ENCODE data around the gene TTLL7.

TTLL7 gene

DNA sequence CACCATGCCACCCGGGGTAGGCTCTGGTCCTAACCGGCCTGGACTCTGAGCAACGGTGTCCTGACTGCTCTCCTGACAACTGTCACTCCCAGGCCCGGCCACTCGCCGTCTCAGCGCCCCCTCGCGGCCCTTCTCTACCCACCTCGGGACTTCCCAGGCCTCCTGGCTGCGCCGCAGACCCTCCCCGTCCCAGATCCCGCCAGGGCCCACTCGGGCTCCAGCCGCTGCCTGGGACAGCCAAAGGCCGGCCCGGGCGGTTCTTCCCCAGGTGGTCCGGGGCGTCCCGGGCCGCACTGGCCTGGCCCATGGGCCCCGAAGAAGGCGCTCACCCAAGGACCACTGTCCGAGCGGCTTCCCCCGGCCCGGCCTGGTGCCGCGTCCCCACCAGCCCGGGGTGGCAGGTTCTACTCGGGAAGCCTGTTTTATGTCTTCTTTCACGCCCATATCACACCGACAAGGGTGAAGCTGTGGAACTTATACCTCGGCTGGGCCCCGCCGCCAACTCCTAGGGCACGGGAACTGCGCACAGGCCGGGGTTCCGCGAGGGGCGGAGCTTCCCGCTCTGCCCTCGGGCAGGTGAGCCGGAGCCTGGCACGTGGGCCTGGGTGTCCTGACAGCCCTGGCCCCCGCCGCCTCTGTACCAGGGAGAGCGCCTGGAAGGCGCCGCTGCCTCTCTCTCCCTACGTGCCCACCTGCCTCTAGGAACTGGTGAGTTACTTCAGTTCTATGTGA is 138.3 kb downstream of the TTLL7 start:
- peak; percentile 12 for DNase-seq

DNA sequence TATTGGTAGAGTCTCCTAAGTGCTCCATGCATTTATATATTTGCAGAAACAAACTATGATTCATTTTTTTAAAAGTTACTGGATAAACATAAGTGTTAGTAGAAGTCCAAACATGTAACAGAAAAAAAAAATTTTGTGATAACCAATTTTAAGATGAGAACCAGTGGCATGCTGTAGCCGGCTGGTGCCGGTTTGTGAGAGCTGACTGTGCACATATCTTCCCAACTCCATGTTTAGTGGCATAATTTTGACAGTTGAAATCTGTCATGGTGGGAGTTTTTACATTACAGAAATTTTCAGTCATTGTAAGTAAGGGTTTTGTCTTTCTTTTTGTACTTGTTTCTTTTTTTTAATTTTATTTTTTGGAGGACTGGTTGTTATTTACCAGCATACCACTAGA is 141.2 kb downstream of the TTLL7 start:
- no peak for DNase-seq

DNA sequence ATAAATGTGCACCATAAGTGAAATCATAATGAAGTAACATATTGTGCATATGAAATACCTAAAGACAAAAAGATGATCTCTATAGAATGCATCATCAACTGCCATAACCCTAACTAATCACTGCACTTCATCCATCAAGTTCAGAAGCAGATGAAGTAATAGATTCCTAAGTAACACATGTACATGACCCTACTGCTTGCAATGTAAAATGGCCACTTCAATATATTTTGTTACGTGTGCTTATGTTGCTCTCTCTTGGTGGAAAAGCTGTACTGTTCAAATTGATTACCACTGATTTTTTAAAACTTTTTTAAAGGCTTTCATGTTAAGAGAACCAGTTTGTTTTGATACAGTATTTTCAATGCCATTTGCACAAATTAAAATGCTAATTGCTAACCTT is 141.8 kb downstream of the TTLL7 start:
- DNase-seq: peak; percentile 50

DNA sequence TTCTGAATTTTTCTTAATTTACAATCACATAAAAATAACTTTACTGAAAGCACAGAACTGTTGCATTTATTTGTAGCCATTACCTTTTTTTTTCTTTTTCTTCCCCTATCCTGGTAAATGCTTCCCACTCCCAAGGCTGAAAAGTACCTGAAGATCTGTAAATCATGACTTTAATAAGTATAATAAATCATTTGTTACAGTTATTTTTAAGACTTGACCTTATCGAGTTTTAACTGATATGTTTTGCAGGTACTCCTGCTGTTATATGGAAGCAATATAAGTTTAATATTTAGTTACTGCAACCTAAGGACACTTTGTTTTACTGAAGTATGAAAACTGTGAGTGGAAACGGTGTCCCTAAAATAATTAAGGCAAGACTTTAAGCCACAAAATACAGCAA is 142.6 kb downstream of the TTLL7 start:
- DNase-seq: no peak

DNA sequence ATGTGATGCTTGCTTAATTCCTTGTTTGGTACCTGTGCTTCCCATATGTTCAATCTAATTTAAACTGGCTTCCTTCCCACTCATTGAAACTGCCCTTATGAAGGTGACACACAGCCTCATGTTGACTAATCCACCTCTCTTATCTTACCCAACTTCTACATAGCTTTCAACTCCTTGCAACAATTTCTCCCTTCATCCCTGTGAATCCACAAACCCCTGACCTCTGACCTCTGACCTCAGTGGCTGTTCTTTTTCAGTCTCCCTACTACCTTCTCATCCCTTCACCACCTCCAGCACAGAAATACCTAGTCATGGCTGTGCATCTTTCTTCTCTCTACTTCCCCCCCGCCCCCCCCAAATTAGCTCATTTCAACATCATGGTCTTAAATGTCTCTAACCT is 144.5 kb downstream of the TTLL7 start:
- DNase-seq: no peak

DNA sequence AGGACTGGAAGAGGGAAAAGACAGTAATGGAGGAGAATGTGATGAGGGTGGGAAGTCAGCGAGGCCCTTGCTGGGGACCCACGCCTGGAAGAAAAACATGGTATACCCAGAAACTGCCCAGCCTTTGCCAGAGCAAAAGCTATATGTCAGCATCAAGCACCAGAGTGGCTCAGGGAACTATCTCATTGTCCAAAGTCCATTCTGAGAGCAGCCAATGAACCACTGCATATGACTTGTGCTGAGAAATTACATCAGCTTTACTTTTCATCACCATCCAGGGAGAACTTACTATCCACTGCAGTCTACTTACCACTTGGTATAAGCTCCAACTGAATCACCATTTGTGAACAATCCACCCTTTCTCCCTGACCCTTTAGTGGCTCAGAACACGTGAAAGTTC is 148.1 kb downstream of the TTLL7 start:
- DNase-seq: no peak

DNA sequence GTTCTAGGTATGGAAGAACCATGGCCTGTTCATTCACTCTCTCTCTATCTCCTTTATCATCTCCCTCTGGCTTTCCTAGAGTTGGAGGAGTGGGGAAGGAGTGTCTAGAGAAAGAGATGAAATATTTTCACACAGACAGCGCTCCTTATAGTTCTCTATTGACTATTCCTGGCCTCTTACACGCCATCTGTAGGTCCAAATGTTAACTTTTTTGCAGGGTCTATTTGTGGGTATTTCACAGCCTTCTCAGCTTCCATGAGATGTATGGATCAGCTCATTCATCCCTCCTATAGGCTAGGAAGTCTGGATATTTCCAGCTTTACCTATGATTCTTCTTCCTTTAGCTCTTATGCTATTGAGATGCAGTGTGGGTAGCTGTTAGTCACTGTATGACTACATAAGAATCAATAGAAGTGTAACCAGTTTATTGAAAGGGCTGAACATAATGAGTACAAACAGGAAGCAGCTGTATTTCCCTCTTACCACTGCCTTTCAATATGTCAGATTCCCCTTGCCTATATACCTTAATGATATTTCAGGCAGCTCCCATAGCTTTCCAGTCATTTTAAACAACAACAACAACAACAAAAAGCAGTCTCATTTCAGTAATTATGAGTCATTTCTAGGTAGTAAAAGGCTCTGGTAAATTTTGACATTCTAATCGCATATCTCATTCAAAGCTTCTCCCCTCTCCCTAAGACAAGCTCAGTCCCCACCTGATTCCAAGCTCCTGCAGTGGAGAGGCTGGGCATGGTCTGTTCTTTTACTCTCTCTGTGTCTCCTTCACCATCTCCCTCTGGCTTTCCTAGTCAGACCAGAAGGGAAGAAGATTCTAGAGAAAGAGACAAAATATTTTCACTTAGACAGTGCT is 149.5 kb downstream of the TTLL7 start:
- DNase-seq: no peak

DNA sequence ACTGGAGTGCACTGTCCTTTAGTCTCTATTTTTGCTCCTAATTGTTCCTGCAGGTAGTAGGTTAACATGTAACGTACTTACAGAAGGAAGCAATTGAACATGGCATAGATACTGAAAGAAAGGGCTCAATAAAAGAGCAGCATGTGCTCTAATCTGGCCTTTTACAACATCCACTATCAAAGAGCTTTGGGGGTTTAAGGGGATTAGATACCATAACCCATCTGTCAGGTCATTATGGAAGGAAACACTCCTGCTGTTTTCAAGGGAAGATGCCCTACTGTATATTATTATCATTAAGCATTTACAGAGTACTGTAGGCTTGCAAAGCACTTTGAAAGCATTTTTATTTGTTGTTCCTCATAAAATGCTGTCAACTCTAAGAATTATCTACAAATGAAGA is 152.8 kb downstream of the TTLL7 start:
- DNase-seq: no peak

DNA sequence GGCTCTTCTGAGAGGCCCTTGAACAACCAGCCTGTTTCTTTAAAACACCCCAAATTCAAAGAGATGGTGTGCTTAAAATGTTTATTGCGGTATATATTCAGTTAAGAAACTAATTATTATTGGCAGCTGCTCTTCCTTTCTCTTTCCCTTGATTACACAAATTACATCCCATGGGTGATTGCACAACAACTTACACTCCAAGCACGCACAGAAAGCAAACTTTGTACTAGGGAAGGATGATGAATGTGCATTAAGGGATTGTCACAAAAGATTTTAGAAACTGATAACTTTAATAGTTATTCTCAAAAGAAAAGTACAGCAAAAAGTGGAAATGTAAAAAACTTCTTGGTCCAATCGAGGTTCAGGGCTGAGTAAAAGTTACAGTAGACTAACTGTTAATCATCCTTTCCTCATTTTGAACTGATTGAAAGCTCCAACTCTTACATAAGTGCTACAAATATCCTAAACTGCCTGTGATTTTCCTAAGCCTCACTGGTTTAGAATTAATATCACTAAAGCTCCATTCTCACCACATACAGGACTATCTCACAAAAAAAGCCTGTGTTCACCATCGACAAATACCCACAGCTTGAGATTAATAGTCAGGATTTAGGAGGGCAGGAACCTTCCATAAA is 153.4 kb downstream of the TTLL7 start:
- DNase-seq: no peak

DNA sequence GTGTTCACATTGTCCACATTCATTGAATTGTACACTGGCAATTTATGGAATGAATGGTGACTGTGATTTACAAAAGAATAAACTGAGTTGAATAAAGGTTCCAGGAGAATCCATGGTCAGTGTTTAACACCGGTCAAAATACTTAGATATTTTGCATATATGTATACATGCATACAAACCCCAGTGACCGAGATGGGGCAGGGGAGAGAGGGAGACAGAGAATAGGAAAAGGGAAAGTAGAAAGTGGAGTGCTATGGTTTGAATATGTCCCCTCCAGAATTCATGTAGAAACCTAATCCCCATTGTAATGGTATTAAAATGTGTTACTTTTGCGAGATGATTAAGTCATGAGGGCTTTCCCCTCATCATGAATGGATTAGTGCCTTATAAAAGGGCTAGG is 154.4 kb downstream of the TTLL7 start:
- no peak for DNase-seq

DNA sequence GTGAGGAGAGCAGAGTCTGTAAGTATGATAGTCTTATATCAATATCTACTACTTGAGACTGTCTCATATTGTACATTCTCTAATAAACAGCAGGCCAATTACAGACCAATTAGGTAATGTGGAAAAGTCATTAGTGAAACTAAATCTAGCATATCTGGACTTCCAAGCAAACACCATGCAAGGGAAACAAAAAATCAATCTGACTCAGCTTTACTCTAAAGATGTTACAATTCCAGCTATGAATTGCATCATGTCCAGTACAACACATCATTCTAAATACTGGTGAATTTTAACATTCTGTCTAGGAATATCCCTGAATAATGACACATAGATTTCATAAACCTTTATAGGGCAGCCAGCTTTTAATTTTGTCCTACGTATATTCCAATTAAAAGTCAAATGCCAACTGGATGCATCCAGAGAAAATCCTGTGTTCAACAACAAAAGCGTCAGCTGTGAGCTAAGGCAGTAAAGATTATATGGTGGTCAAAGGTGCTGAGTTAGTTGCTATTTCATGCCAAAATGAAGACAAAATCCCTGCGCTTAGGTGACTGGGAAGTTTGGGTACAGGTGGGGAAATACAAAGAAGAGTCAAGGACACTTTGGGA is 159.3 kb downstream of the TTLL7 start:
- DNase-seq: peak; percentile 44

DNA sequence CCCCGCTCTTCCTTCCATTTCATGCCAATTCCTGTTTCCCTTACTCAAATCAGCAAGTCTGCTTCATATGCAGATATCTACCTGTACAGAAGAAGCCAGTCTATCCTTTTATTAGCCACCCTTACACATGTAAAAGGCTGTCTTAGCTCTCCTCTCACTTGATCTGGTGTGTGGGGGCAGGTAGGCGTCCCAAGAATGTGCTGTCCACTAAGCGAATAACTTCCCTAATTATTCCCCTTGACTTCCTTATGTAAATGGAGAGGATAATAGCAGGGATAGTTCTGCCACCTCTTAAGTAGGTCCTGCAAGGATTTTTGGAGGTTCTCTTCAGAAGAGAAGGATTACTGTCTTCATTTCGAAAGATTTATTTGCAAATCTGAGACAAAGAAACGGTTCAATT is 160.4 kb downstream of the TTLL7 start:
- DNase-seq: no peak

DNA sequence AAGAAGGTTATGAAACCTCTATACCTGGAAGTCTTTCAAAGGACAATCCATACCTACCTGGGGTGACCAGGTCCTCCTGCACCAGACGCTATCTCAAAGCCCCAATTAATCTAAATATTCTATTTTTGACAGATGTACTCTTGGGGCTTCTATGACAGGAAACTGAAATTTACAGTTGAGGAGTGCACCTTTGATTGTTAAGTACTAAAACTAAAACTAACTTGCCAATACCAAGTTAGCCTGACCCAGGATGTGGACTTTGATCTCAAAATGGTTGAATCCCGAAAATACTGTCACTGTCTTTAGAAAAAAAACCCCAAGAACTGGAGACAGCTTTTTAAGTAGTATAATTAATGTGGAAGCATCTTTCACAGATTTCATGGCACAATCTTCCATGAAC is 162.4 kb downstream of the TTLL7 start:
- DNase-seq: no peak

DNA sequence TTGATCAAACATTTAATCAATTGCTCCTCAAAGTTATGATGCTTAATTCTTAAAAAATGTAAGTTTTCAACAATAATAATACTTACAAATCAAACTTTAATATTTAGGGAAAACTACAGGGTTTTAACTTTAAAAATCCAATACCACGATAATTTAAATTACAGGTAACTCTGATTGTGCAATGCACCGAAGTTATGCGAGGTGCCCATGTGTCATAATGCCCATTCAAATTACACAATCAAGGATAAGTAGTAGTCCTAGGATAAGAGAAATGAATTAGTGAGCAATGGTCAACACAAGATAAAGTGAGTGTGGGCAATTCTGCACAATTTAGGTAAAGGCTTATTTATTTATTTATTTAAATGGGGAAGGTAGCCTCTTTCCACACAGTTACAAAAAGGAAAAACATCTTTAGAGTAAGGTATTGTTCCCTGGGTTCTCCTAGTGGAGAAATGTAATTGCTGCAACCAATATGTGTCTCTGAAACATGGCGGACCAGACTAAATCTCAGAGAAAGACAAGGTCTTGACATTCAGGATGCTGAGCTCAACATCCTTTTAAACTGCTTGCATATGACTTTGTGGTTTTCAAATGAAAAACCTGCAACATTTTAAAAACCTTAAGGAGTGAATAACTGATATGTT is 164.2 kb downstream of the TTLL7 start:
- no peak for DNase-seq

DNA sequence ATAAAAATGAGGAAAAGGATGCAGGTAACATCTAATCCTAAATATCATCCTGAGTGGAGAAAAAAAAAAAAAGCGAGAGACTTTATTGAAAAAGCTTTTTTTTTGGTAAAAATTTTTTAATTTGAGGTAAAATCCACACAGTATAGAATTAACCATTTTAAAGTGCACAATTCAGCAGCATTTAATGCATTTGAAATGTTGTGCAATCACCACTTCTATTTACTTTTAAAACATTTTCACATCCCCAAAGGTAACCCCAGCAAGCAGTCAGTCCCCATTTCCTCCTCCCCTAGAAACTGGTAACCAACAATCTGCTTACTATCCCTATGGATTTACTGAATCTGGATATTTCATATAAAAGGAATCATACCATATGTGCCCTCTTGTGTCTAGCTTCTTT is 166.7 kb downstream of the TTLL7 start:
- DNase-seq: no peak

DNA sequence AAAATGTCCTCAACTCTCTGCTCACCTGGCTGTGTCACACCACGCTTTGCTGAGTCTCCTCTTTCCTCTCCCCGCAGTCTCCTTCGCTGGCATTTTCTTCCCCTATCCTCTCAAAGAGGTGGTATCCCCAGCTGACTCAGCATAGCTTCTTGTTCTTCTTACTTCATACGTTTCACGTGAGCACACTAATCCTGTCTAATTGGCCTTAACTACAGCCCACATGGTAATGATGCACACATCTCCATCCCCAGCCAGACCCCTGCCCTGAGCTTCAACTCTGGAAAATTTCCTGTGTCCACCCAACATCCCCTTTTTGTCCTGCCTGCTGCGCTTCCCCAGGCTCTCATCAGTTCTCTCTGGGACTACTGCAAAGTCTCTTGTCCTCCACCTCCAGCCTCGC is 169.8 kb downstream of the TTLL7 start:
- no peak for DNase-seq

DNA sequence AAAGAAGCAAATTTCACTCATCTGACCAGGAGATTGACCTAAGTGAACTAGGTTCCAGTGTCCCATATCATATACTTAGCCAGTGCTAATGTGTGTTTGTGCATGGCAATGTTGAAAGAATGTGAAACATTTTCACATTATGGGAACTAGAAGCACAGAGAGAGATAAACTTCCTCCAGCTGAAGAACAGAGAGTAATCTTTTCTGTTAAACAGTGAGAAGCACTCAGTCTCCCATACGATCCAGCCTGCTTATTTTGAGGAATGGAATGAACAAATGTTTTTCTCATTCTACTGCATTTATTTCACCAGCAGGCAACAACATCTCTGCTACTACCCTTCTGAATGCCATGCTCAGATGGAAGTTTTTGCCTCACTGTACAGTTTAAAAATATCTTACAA is 170.5 kb downstream of the TTLL7 start:
- DNase-seq: peak; percentile 56

DNA sequence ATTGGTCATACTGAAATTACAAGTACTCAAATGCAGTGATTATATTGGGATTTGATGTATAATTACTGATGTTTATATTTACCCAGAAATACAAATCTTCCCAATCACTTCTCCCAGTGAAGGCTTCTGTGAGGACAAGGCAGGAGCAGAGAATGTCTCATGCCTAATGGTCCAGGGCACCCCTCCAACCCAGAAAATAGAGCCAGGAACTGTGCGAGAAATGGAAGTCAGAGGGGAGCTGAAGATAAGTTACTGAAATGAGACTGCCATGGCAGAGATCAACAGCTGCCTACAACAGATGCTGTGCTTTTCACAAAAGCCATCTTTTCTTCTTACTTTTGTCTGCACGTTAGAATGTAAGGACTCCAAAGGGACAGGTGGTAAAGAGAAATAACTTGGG is 171.2 kb downstream of the TTLL7 start:
- DNase-seq: no peak

DNA sequence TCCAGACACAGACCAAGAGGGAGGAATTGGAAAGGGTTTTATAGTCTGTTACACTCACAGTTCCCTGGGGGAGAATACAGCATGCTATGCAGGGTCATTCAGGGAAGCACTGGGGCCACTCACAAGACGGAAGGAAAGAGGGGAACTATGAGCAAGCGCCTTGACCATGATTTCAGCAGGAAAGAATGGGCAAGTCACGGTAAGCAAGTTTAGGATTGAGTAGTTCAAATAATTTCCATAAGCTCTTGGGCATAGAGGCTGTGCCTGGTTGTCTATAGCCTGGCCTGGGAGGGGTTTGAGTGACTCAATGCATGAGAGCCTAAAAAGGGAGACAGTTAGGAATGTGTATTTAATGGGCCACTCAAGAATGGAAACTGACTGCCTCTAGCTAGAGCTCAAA is 176.7 kb downstream of the TTLL7 start:
- DNase-seq: peak; percentile 77

DNA sequence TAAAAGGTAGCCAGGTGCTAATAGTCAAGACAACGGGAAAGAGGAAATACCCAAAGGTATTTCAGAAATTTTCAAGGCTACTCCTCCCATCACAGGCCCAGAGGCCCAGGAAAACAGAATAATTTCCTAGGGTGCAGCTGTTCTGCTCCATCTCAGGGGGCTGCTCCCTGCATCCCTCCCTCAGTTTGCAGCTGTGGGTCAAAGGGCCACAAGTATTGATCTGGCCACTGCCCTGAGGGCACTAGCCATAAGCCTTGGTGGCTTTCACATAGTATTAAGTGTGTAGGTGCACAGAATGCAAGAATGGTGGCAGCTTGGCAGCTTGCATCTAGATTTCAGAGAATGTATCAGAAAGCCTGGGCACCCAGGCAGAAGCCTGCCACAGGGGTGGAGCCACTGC is 179.5 kb downstream of the TTLL7 start:
- no peak for DNase-seq

DNA sequence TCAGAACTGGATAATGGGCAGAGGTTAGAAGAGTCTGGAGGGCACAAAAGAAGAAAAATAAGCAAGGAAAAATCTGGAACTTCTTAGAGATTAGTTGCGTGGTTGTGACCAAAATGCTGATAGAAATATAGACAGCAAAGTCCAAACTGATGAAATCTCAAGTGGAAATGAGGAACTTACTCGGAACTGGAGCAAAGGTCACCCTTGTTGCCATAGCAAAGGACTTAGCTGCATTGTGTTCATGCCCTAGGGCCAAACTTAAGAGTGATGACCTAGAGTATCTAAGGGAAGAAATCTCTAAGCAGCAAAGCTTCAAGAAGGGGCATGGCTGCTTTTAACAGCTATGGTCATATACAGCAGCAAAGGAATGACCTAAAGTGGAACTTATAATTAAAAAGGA is 180.0 kb downstream of the TTLL7 start:
- DNase-seq: peak; percentile 40

DNA sequence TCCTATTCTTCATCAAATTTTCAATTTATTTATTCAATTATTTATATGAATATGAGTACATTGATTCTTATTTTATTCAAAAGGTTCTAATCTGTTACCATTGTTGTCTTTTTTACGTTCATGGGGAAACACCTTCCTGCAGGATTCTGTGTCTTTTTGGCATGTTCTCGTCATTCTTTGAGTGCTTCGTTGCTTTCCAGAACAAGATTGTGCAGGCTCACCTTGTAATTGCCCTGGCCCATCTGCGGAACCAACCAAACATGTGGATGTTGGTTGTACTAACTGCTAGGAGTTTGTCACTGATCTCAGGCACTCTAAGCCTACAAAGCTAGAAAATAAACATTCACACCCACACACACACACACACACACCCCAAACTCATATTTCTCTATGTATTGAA is 182.1 kb downstream of the TTLL7 start:
- DNase-seq: no peak

DNA sequence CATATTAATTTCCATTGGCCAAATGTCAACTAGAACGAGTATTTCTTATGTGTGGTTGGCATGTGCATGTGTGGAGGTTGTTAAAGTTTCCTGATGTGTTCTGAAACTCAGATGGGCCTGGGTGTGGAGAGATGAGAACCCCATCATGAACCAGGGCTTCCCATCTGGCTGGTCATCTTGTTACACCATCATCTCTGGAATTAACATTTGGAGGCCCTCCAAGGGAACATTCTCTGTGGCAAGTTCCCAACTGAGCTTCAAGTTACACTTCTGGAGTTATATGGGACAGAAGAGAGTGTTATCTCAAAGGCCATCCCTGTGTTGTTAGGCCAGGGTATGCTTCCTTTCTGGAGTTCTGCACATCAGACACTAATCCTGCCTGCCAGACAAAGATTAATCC is 183.6 kb downstream of the TTLL7 start:
- peak; percentile 58 for DNase-seq
